Peyer's patch (tissue), 4 donors: Measurements from ENCODE around the gene ORAI3.

Experiments
- CTCF ChIP-seq, 6 experiments: fragments of 450-650 bp in 4 of 6; fragments of 200-600 bp in 2 of 6; sonication (generic) in 1 of 6; IDR thresholded peaks; one replicate each; pipeline ENCODE4 v1.5.1; 2017 to 2019; ENCODE audit warnings: antibody characterized with exemption in 6 of 6, mild to moderate bottlenecking in 3 of 6, moderate library complexity in 1 of 6
- POLR2A ChIP-seq, 2 donors: fragments of 450-650 bp; IDR thresholded peaks; one replicate each; pipeline ENCODE4 v1.5.1; 2017; ENCODE audit warnings: antibody characterized with exemption in 2 of 2, mild to moderate bottlenecking in 2 of 2, moderate library complexity in 2 of 2

DNA sequence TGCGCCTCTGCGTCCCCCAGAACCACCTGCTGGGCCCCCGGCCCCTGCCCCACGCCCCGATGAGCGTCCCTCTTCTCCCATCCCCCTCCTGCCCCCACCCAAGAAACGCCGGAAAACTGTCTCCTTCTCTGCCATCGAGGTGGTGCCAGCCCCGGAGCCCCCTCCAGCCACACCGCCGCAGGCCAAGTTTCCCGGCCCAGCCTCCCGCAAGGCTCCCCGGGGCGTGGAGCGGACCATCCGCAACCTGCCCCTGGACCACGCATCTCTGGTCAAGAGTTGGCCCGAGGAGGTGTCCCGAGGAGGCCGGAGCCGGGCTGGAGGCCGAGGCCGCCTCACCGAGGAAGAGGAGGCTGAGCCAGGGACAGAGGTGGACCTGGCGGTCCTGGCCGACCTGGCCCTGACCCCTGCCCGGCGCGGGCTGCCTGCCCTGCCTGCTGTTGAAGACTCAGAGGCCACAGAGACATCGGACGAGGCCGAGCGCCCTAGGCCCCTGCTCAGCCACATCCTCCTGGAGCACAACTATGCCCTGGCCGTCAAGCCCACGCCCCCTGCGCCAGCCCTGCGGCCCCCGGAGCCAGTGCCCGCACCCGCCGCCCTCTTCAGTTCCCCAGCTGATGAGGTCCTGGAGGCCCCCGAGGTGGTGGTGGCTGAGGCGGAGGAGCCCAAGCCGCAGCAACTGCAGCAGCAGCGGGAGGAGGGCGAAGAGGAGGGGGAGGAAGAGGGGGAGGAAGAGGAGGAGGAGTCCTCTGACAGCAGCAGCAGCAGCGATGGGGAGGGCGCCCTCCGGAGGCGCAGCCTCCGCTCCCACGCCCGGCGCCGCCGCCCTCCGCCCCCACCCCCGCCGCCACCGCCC lies 30.5 kb downstream of the ORAI3 start:
- TF ChIP-seq CTCF (IDR thresholded peaks at IDR 0.05) (no peak), POLR2A (IDR thresholded peaks at IDR 0.05) (no peak)
